Body of pancreas (tissue), 4 donors: ENCODE measurements around the gene BGN.

Source experiments
- CTCF ChIP-seq, 7 experiments: fragments of 450-650 bp in 4 of 7; fragments of 200-600 bp in 3 of 7; sonication (generic) in 3 of 7; IDR thresholded peaks; one replicate each; pipeline ENCODE4 v1.5.1; 2016 to 2019; ENCODE audit warnings: antibody characterized with exemption in 7 of 7
- POLR2A ChIP-seq, 3 donors: fragments of 450-650 bp; IDR thresholded peaks; one replicate each; pipeline ENCODE4 v1.6.1; 2016; ENCODE audit warnings: antibody characterized with exemption in 3 of 3, mild to moderate bottlenecking in 2 of 3

DNA sequence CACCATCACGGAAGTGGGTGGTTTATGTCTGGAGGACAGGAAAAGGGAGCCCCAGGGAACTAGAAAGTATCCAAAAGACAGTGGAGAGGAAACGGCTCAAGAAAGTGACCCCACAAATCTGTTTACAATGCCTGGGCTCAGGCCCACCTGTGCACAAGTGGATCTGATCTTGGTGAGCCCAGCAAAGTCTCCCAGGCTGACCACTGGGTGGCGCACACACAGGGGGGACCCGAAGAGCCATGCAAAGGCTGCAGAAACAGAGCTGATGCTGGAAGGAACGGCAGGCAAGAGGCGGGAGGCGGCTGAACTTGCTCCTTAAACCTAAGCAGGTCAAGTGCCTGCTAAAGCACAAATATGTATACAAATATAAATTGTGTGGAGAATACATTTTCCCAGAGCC, 34.0 kb upstream of the BGN start:
- TF ChIP-seq CTCF (IDR thresholded peaks at IDR 0.05) (peak; percentile 27 to 44 (median 40)), POLR2A (IDR thresholded peaks at IDR 0.05) (no peak)
